ENCODE results near the gene DBNL. TPM values are rescaled to one million over a fixed set of nuclear protein-coding genes. Genes with fewer than 3 reads are reported as not detected.

The DBNL gene
- total and polyA plus RNA-seq, 7 donors: 33.4 to 66.7 (median 40.0) TPM

DNA sequence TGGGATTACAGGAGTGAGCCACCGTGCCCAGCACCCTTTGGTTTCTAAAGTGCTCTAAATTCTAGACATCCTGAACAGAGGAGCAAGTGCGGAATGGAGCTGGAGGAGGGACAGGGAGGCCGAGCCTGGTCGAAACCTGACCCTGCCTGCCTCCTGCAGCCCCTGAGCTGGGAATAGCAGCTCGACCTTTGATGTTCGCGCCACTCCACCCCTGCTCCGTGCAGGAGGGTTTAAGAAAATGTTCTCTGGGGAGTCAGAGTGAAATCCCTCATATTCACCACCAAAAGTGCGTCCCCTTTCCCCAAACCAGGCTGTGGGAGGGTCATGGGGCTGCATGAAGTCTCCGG is 19.0 kb downstream of the DBNL start:
- intact Hi-C loops (cut with DNase I): no loop called here
- ATAC-seq (peak in 1 of 4 donors; percentile 15), DNase-seq (peak; percentile 16 to 54)
- peak overlapping the region; percentile 85 for H3K27ac ChIP-seq
- peaks cover 69% of the 10 kb centered on the region for H3K4me1 ChIP-seq
- peaks cover 2 to 37% of the 10 kb centered on the region in 2 donors for H3K36me3 ChIP-seq (ENCODE audit: insufficient read depth in 1 of 2, low read depth in 1 of 2)
- TF ChIP-seq, protein P1, sequence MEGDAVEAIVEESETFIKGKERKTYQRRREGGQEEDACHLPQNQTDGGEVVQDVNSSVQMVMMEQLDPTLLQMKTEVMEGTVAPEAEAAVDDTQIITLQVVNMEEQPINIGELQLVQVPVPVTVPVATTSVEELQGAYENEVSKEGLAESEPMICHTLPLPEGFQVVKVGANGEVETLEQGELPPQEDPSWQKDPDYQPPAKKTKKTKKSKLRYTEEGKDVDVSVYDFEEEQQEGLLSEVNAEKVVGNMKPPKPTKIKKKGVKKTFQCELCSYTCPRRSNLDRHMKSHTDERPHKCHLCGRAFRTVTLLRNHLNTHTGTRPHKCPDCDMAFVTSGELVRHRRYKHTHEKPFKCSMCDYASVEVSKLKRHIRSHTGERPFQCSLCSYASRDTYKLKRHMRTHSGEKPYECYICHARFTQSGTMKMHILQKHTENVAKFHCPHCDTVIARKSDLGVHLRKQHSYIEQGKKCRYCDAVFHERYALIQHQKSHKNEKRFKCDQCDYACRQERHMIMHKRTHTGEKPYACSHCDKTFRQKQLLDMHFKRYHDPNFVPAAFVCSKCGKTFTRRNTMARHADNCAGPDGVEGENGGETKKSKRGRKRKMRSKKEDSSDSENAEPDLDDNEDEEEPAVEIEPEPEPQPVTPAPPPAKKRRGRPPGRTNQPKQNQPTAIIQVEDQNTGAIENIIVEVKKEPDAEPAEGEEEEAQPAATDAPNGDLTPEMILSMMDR (IDR thresholded peaks at IDR 0.05): no peak
- H3K4me3 ChIP-seq: peak overlapping the region; percentile 67
- H3K9me3 ChIP-seq: no peaks in the 10 kb centered on the region
- WGBS, 3 donors: 16 to 26% (median 22%) methylated on average over 10 of the region's 10 CpGs
- H3K27me3 ChIP-seq (ENCODE audit: insufficient read depth in 3 of 3, low read length in 2 of 3): no peaks in the 10 kb centered on the region

GRCh38 chr7:44063894-44064651 is 19.6 kb downstream of the DBNL start:
- no peaks in the 10 kb centered on the region for H3K27me3 ChIP-seq (ENCODE audit: insufficient read depth in 3 of 3, low read length in 2 of 3)
- peaks cover 69% of the 10 kb centered on the region for H3K4me1 ChIP-seq
- DNase-seq (peak; percentile 19 to 66), ATAC-seq (peak in 3 of 4 donors; percentile 4 to 27 (median 20))
- no peaks in the 10 kb centered on the region for H3K9me3 ChIP-seq
- peak overlapping the region; percentile 85 for H3K27ac ChIP-seq
- H3K36me3 ChIP-seq (ENCODE audit: insufficient read depth in 1 of 2, low read depth in 1 of 2): peaks cover 2 to 31% of the 10 kb centered on the region in 2 donors
- intact Hi-C loops (cut with DNase I): no loop called here
- TF ChIP-seq, protein P1 (IDR thresholded peaks at IDR 0.05): no peak
- peak overlapping the region; percentile 67 for H3K4me3 ChIP-seq
- WGBS, 3 donors: 11 to 28% (median 12%) methylated on average over 16 of the region's 16 CpGs

GRCh38 chr7:44064791-44065430 is 20.4 kb downstream of the DBNL start:
- peak; percentile 31 to 47 (median 34) for ATAC-seq
- TF ChIP-seq, protein P1 (IDR thresholded peaks at IDR 0.05): no peak
- no peaks in the 10 kb centered on the region for H3K27me3 ChIP-seq (ENCODE audit: insufficient read depth in 3 of 3, low read length in 2 of 3)
- peaks cover 69% of the 10 kb centered on the region for H3K4me1 ChIP-seq
- peak; percentile 33 to 58 for DNase-seq
- H3K4me3 ChIP-seq: peak overlapping the region; percentile 67
- no peaks in the 10 kb centered on the region for H3K9me3 ChIP-seq
- H3K27ac ChIP-seq: peak overlapping the region; percentile 85
- 5 to 16% (median 6%) methylated on average over 30 to 33 of the region's 33 CpGs for WGBS, 3 donors
- peaks cover under 1 to 23% of the 10 kb centered on the region in 2 donors for H3K36me3 ChIP-seq (ENCODE audit: insufficient read depth in 1 of 2, low read depth in 1 of 2)
- intact Hi-C loops (cut with DNase I): no loop called here

GRCh38 chr7:44065431-44066110 is 21.1 kb downstream of the DBNL start, which contains the start of gene PGAM2:
TSS of gene PGAM2 (minus strand) at chr7:44065567. CDS start at chr7:44065529, 38 bp downstream.
- TF ChIP-seq, protein P1 (IDR thresholded peaks at IDR 0.05): no peak
- peak; percentile 81 to 84 (median 84) for ATAC-seq
- peak within 1 kb of the TSS; percentile 67 for H3K4me3 ChIP-seq
- H3K36me3 ChIP-seq (ENCODE audit: insufficient read depth in 1 of 2, low read depth in 1 of 2): peaks cover 0 to 17% of the 10 kb centered on the region in 2 donors
- intact Hi-C loops (cut with DNase I): no loop called here
- no peaks in the 10 kb centered on the region for H3K27me3 ChIP-seq (ENCODE audit: insufficient read depth in 3 of 3, low read length in 2 of 3)
- no peaks in the 10 kb centered on the region for H3K9me3 ChIP-seq
- H3K27ac ChIP-seq: peak within 1 kb of the TSS; percentile 85
- WGBS, 3 donors: 3 to 12% (median 7%) methylated on average over 14 of the region's 14 CpGs
- DNase-seq: peak; percentile 85 to 96
- peaks cover 72% of the 10 kb centered on the region for H3K4me1 ChIP-seq
